Smooth muscle cell (in vitro differentiated cells): Measurements from ENCODE around the gene NPAS2. TPM values are rescaled to one million over a fixed set of nuclear protein-coding genes. Genes with fewer than 3 reads are reported as not detected.

Source experiments
- DNase-seq: peaks from one replicate; lab custom pipeline; 2025; ENCODE audit not compliant: unreplicated experiment; lab: John Stamatoyannopoulos, UW
- H2AFZ ChIP-seq: fragments of 200-600 bp; sonication (generic); 2 replicates; pipeline ENCODE4 v1.6.0; 2016; ENCODE audit warnings: antibody characterized with exemption, low read depth, mild to moderate bottlenecking
- H3F3A ChIP-seq: fragments of 200-600 bp; sonication (generic); 2 replicates; pipeline ENCODE4 v1.6.0; 2017; ENCODE audit warnings: antibody characterized with exemption, low read depth
- H3K27ac ChIP-seq: fragments of 200-600 bp; sonication (generic); 2 replicates; pipeline ENCODE4 v1.5.1; 2016; ENCODE audit warnings: low read depth, mild to moderate bottlenecking
- H3K27me3 ChIP-seq: fragments of 200-600 bp; sonication (generic); 2 replicates; pipeline ENCODE4 v1.6.1; 2016; ENCODE audit warnings: low read depth, mild to moderate bottlenecking
- H3K36me3 ChIP-seq: fragments of 200-600 bp; sonication (generic); 2 replicates; pipeline ENCODE4 v1.5.1; 2016; ENCODE audit warnings: low read depth
- H3K4me1 ChIP-seq: fragments of 200-600 bp; sonication (generic); 2 replicates; pipeline ENCODE4 v1.5.1; 2016; ENCODE audit warnings: low read depth
- H3K4me2 ChIP-seq: fragments of 200-600 bp; sonication (generic); 2 replicates; pipeline ENCODE4 v1.6.0; 2016; ENCODE audit warnings: mild to moderate bottlenecking
- H3K4me3 ChIP-seq: fragments of 200-600 bp; sonication (generic); 2 replicates; pipeline ENCODE4 v1.5.1; 2016; ENCODE audit warnings: mild to moderate bottlenecking
- H3K79me2 ChIP-seq: fragments of 200-600 bp; sonication (generic); 2 replicates; pipeline ENCODE4 v1.6.0; 2016; ENCODE audit warnings: low read depth, mild to moderate bottlenecking
- H3K9ac ChIP-seq: fragments of 200-600 bp; sonication (generic); 2 replicates; pipeline ENCODE4 v1.6.0; 2016; ENCODE audit warnings: low read depth
- H3K9me3 ChIP-seq: fragments of 200-600 bp; sonication (generic); replicated peaks from 2 replicates; pipeline ENCODE4 v1.5.1; 2016; ENCODE audit warnings: low read depth
- H4K20me1 ChIP-seq: fragments of 200-600 bp; sonication (generic); 2 replicates; pipeline ENCODE4 v1.6.0; 2016; ENCODE audit warnings: low read depth
- CTCF ChIP-seq: fragments of 200-600 bp; sonication (generic); IDR thresholded peaks from 2 replicates; pipeline ENCODE4 v1.5.1; 2017; ENCODE audit warnings: borderline replicate concordance, mild to moderate bottlenecking, antibody characterized with exemption; ENCODE audit not compliant: insufficient read depth, poor library complexity, severe bottlenecking
- WGBS: methylation state at CpG from one replicate; pipeline ENCODE4 v1.1.7; 2016; ENCODE audit warnings: low lambda C conversion rate; 5-methylcytosine and 5-hydroxymethylcytosine counted together
- polyA plus RNA-seq: library from polyadenylated mRNA; unstranded; fragments of >200 nt; fragmentation: Nextera tagmentation; extraction: Ambion mirVana; gene quantifications from 2 replicates; pipeline ENCODE4 v1.2.1, GENCODE V29; 2016
- total RNA-seq: library from RNA; depleted of rRNA; stranded (reverse); fragments of >200 nt; gene quantifications from 2 replicates; pipeline ENCODE4 v1.2.3, GENCODE V29; 2014

Gene NPAS2
- total and polyA plus RNA-seq, 2 experiments from 2014 or later, result 20.2 to 20.7 TPM

DNA sequence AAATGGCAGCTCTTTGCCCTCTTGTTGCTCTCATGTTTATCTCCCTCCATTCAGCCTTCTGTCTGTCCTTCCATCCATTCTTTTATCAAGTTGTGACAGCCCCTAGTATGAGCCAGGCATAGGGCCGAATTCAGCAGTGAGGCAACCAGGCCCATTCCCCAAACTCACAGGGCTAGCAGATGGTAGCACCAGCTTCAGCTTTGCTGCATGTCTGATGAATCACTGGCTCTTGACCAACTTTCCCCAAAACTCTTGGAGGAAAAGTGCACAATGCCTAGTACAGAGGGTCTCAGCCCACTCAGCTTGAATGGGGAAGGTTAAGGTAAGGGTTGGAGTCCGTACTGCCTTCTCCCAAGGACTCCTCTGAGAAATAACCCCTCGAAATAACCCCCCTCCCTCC, 35.7 kb downstream of the NPAS2 start:
- 93% methylated on average over 3 of the region's 3 CpGs for WGBS
- H3K79me2 ChIP-seq, result peaks cover 41% of the 10 kb centered on the region
- H3K27ac ChIP-seq, result no peak overlapping the region

GRCh38 chr2:100856732-100857131, 36.8 kb downstream of the NPAS2 start:
- H3K79me2 ChIP-seq, result peaks cover 50% of the 10 kb centered on the region
- H2AFZ ChIP-seq, result no peak overlapping the region
- 86% methylated on average over 8 of the region's 8 CpGs for WGBS

More for the DNA sequence above, 35.7 kb downstream of the NPAS2 start:
- Histone ChIP-seq H3K27me3 (no peaks in the 10 kb centered on the region), H3K9ac (no peak overlapping the region), H3K4me3 (no peak overlapping the region), H3K4me1 (no peaks in the 10 kb centered on the region), H3K9me3 (no peaks in the 10 kb centered on the region), H4K20me1 (peaks cover 15% of the 10 kb centered on the region), H3K4me2 (no peak overlapping the region), H2AFZ (no peak overlapping the region), H3K36me3 (no peaks in the 10 kb centered on the region), H3F3A (peaks cover 3% of the 10 kb centered on the region)
- DNase-seq, result no peak
- no peak for TF ChIP-seq CTCF

DNA sequence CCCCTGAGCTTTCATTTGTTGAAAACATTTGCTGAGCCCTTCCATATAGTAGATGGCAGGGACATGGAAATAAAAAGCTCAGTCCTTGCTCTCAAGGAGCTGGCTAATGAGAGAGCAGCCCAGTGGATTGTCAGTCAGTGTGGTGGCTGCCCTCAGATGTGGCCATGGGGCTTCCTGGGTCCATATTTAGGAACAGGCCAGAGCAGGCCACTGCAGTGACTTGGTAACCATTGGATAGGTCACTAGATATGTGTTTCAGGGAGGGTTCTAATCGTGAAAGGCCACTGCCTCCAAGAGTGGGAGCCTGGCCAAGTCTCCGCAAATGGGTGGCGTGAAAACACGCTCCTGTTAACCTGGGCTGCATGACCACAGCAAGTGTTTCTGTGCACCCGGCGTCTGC, 37.4 kb downstream of the NPAS2 start:
- H3K9me3 ChIP-seq, result no peaks in the 10 kb centered on the region
- H3K9ac ChIP-seq, result peak overlapping the region; percentile 71
- no peaks in the 10 kb centered on the region for H3K27me3 ChIP-seq
- peak overlapping the region; percentile 67 for H3K4me2 ChIP-seq
- no peak for DNase-seq
- H4K20me1 ChIP-seq, result peaks cover 30% of the 10 kb centered on the region
- H3F3A ChIP-seq, result peaks cover 3% of the 10 kb centered on the region
- H2AFZ ChIP-seq, result no peak overlapping the region
- no peak overlapping the region for H3K4me3 ChIP-seq
- 75% methylated on average over 6 of the region's 6 CpGs for WGBS
- TF ChIP-seq CTCF, result no peak
- H3K27ac ChIP-seq, result peak overlapping the region; percentile 90
- H3K36me3 ChIP-seq, result no peaks in the 10 kb centered on the region
- peaks cover 55% of the 10 kb centered on the region for H3K79me2 ChIP-seq
- H3K4me1 ChIP-seq, result no peaks in the 10 kb centered on the region

More at GRCh38 chr2:100856732-100857131, 36.8 kb downstream of the NPAS2 start:
- Histone ChIP-seq H3K36me3 (no peaks in the 10 kb centered on the region), H3K9ac (no peak overlapping the region), H3K4me3 (no peak overlapping the region), H3K9me3 (no peaks in the 10 kb centered on the region), H3F3A (peaks cover 3% of the 10 kb centered on the region), H4K20me1 (peaks cover 25% of the 10 kb centered on the region), H3K4me2 (no peak overlapping the region), H3K27ac (peak overlapping the region; percentile 90), H3K4me1 (no peaks in the 10 kb centered on the region), H3K27me3 (no peaks in the 10 kb centered on the region)
- no peak for DNase-seq
- TF ChIP-seq CTCF, result no peak

- no peak for DNase-seq
- Histone ChIP-seq H3K4me3 (no peak overlapping the region), H3K27me3 (no peaks in the 10 kb centered on the region), H3K4me2 (peak overlapping the region; percentile 67), H2AFZ (no peak overlapping the region), H3K4me1 (no peaks in the 10 kb centered on the region), H3K79me2 (peaks cover 58% of the 10 kb centered on the region), H3K36me3 (no peaks in the 10 kb centered on the region), H3K27ac (peak overlapping the region; percentile 90), H3F3A (peaks cover 3% of the 10 kb centered on the region), H4K20me1 (peaks cover 31% of the 10 kb centered on the region), H3K9ac (peak overlapping the region; percentile 71), H3K9me3 (no peaks in the 10 kb centered on the region)
- 20% methylated on average over 3 of the region's 3 CpGs for WGBS
- no peak for TF ChIP-seq CTCF
Measured at GRCh38 chr2:100857915-100858314, 38.0 kb downstream of the NPAS2 start.
